ENCODE results near the gene RBM10.

Gene RBM10

DNA sequence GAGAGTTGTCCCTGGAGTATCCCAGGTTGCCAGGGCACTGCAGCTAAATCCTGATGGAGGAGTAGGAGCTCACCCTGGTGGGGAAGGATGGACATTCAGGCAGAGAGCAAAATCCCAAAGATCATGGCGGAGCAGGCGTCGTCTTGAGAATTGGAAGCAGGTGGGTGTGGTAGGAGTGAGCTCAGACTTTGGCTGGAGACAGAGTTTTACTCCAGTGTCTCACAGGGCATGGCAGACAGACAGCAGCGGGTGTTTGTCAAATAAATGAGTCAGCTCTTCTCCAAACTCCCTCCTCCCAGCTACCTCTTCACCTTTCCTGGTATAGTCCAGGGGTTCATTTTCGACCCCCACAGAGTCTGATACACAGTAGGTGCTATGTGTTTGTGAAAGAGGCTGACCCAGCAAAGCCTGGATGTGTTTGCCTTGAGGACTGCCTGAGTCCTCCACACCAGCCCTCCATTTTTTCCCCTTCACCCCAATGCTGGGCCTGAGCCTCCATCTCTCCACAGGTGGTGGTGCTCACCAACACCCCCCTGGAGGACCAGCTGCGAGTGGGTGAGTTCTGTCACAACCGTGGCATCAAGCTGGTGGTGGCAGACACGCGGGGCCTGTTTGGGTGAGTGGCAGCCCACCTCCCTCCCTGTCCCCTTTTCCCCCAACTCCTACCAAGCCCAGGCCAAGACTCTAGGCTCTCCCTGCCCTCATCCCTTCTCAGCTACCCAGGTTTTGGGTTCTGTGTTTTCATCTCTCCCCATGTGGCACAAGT, 55.5 kb downstream of the RBM10 start:
- no peak for TF ChIP-seq TAF1 (IDR thresholded peaks at IDR 0.05; ENCODE audit: low read depth, low read length)
- no peak for TF ChIP-seq POLR2AphosphoS5 (IDR thresholded peaks at IDR 0.05; ENCODE audit: low read depth, low read length)
- TF ChIP-seq POLR2A (IDR thresholded peaks at IDR 0.05; ENCODE audit: low read depth, low read length) = no peak
- no peak for TF ChIP-seq PAX5 (IDR thresholded peaks at IDR 0.05; ENCODE audit: insufficient read depth, low read length, severe bottlenecking)
- TF ChIP-seq SPI1 (IDR thresholded peaks at IDR 0.05; ENCODE audit: low read depth, low read length) = no peak

DNA sequence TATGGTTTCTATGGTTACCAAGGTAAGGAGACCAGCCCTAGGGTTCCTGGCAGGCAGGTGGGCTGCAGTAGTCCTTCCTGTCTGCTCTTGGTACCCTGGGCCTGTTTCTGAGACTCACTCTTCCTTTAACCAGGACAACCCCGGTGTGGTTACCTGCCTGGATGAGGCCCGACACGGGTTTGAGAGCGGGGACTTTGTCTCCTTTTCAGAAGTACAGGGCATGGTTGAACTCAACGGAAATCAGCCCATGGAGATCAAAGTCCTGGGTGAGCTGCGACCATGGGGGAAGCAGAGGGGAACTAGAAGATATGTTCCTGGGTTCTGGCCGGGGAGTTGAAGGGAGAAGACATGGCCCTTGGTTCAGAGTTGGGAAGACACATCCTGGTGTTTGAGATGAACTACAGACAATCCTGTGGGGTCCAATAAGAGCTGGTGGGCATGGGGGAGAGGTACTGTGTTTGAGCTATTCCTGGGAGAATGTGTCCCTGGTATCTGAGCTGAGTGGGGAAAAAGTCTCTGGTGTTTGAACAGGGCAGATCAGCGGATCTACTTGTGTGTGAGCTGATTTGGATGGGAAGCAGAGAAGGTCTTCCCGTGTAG, 56.4 kb downstream of the RBM10 start:
- no peak for FAIRE-seq
- no peak for DNase-seq (ENCODE audit: insufficient read length, low spot score)
- TF ChIP-seq POLR2A (IDR thresholded peaks at IDR 0.05; ENCODE audit: low read depth, low read length) (no peak), POLR2AphosphoS5 (IDR thresholded peaks at IDR 0.05; ENCODE audit: low read depth, low read length) (no peak), PAX5 (IDR thresholded peaks at IDR 0.05; ENCODE audit: insufficient read depth, low read length, severe bottlenecking) (no peak), SPI1 (IDR thresholded peaks at IDR 0.05; ENCODE audit: low read depth, low read length) (no peak), TAF1 (IDR thresholded peaks at IDR 0.05; ENCODE audit: low read depth, low read length) (no peak), POU2F2 (IDR thresholded peaks at IDR 0.05; ENCODE audit: low read depth, low read length) (no peak)

More for the DNA sequence above, 55.5 kb downstream of the RBM10 start:
- FAIRE-seq (no peak), DNase-seq (ENCODE audit: insufficient read length, low spot score) (no peak)

DNA sequence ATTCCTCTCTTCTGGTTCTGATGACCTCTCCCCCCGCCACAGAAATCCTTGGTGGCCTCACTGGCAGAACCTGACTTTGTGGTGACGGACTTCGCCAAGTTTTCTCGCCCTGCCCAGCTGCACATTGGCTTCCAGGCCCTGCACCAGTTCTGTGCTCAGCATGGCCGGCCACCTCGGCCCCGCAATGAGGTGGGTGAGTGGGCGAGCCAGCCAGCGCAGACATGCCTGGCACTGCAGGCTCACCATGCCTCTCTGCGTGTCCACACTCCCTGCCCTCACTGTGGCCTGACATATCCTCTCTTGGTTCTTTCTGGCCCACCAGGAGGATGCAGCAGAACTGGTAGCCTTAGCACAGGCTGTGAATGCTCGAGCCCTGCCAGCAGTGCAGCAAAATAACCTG, 57.3 kb downstream of the RBM10 start:
- FAIRE-seq (no peak), DNase-seq (ENCODE audit: insufficient read length, low spot score) (no peak)
- TF ChIP-seq POLR2AphosphoS5 (IDR thresholded peaks at IDR 0.05; ENCODE audit: low read depth, low read length) (no peak), PAX5 (IDR thresholded peaks at IDR 0.05; ENCODE audit: insufficient read depth, low read length, severe bottlenecking) (no peak), POLR2A (IDR thresholded peaks at IDR 0.05; ENCODE audit: low read depth, low read length) (no peak), POU2F2 (IDR thresholded peaks at IDR 0.05; ENCODE audit: low read depth, low read length) (no peak), SPI1 (IDR thresholded peaks at IDR 0.05; ENCODE audit: low read depth, low read length) (no peak), TAF1 (IDR thresholded peaks at IDR 0.05; ENCODE audit: low read depth, low read length) (no peak)

DNA sequence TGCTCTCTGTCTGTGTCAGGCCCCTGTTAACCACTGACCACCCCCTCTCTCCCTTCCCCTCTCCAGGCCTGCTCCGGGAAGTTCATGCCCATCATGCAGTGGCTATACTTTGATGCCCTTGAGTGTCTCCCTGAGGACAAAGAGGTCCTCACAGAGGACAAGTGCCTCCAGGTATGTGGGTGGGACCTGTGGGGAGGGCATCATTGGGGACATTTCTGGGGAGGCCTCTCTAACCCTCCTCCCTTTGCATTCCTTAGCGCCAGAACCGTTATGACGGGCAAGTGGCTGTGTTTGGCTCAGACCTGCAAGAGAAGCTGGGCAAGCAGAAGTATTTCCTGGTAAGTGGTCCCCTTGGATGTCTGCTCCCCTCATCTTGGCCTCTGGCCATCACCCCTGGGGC, 57.9 kb downstream of the RBM10 start:
- no peak for TF ChIP-seq TAF1 (IDR thresholded peaks at IDR 0.05; ENCODE audit: low read depth, low read length)
- no peak for TF ChIP-seq PAX5 (IDR thresholded peaks at IDR 0.05; ENCODE audit: insufficient read depth, low read length, severe bottlenecking)
- no peak for TF ChIP-seq POLR2A (IDR thresholded peaks at IDR 0.05; ENCODE audit: low read depth, low read length)
- TF ChIP-seq POU2F2 (IDR thresholded peaks at IDR 0.05; ENCODE audit: low read depth, low read length) = no peak
- TF ChIP-seq POLR2AphosphoS5 (IDR thresholded peaks at IDR 0.05; ENCODE audit: low read depth, low read length) = no peak
- TF ChIP-seq SPI1 (IDR thresholded peaks at IDR 0.05; ENCODE audit: low read depth, low read length) = no peak
- FAIRE-seq = no peak
- DNase-seq (ENCODE audit: insufficient read length, low spot score) = no peak

DNA sequence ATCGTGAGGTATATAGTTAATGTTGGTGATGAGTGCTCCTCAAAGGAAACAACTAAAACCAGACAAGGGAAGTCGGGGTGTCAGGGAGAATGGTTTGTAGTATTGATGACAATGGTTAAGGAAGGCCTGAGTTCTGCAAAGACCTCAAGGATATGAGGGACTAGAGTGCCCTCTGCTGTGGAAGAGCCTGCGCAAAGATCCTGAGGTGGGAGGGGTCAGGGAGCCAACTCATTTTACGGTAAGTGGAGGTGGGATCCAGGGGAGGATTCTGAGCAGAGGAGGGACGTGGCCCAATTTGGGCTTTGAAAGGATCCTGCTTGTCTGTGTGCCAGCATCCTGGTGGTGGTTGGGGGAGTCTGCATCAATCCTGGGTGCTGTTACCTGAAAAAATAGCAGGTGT, 59.9 kb downstream of the RBM10 start:
- FAIRE-seq (no peak), DNase-seq (ENCODE audit: insufficient read length, low spot score) (no peak)
- TF ChIP-seq TAF1 (IDR thresholded peaks at IDR 0.05; ENCODE audit: low read depth, low read length) = no peak
- no peak for TF ChIP-seq PAX5 (IDR thresholded peaks at IDR 0.05; ENCODE audit: insufficient read depth, low read length, severe bottlenecking)
- no peak for TF ChIP-seq POU2F2 (IDR thresholded peaks at IDR 0.05; ENCODE audit: low read depth, low read length)
- no peak for TF ChIP-seq SPI1 (IDR thresholded peaks at IDR 0.05; ENCODE audit: low read depth, low read length)
- no peak for TF ChIP-seq POLR2A (IDR thresholded peaks at IDR 0.05; ENCODE audit: low read depth, low read length)
- TF ChIP-seq POLR2AphosphoS5 (IDR thresholded peaks at IDR 0.05; ENCODE audit: low read depth, low read length) = no peak

DNA sequence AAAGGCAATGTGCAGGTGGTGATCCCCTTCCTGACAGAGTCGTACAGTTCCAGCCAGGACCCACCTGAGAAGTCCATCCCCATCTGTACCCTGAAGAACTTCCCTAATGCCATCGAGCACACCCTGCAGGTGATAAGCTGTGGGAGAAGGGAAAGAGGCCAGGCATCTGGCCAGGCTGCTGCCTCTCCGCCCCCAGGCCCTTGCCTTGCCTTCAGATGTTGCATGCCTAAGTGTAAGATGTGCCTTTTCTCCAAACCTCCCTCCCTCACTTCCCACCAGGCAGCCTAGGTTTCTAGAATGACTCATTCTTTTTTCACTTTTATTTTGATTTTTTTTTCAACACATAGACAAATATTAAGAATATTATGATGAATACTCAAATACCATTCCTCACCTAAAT, 61.3 kb downstream of the RBM10 start:
- no peak for DNase-seq (ENCODE audit: insufficient read length, low spot score)
- TF ChIP-seq PAX5 (IDR thresholded peaks at IDR 0.05; ENCODE audit: insufficient read depth, low read length, severe bottlenecking) (no peak), POLR2A (IDR thresholded peaks at IDR 0.05; ENCODE audit: low read depth, low read length) (no peak), POLR2AphosphoS5 (IDR thresholded peaks at IDR 0.05; ENCODE audit: low read depth, low read length) (no peak), SPI1 (IDR thresholded peaks at IDR 0.05; ENCODE audit: low read depth, low read length) (no peak), POU2F2 (IDR thresholded peaks at IDR 0.05; ENCODE audit: low read depth, low read length) (no peak), TAF1 (IDR thresholded peaks at IDR 0.05; ENCODE audit: low read depth, low read length) (no peak)
- FAIRE-seq = no peak

DNA sequence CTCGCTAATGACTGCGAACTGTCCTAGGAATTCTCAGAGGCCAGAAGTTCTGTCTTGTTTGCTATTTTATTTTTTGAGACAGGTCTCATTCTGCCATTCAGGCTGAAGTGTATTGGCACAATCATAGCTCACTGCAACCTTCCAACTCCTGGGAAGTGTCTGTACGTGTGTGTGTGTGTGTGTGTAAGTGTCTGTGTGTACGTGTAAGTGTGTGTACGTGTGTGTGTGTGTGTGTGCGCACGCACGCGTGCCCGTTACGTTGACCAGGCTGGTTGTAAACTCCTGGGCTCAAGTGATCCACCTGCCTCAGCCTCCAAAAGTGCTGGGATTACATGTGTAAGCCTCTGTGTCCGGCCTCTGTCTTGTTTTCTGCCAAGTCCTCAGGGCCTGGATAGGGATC, 63.1 kb downstream of the RBM10 start:
- no peak for FAIRE-seq
- TF ChIP-seq SPI1 (IDR thresholded peaks at IDR 0.05; ENCODE audit: low read depth, low read length) (no peak), POLR2AphosphoS5 (IDR thresholded peaks at IDR 0.05; ENCODE audit: low read depth, low read length) (no peak), POLR2A (IDR thresholded peaks at IDR 0.05; ENCODE audit: low read depth, low read length) (no peak), TAF1 (IDR thresholded peaks at IDR 0.05; ENCODE audit: low read depth, low read length) (no peak), POU2F2 (IDR thresholded peaks at IDR 0.05; ENCODE audit: low read depth, low read length) (no peak), PAX5 (IDR thresholded peaks at IDR 0.05; ENCODE audit: insufficient read depth, low read length, severe bottlenecking) (no peak)
- DNase-seq (ENCODE audit: insufficient read length, low spot score) = no peak

DNA sequence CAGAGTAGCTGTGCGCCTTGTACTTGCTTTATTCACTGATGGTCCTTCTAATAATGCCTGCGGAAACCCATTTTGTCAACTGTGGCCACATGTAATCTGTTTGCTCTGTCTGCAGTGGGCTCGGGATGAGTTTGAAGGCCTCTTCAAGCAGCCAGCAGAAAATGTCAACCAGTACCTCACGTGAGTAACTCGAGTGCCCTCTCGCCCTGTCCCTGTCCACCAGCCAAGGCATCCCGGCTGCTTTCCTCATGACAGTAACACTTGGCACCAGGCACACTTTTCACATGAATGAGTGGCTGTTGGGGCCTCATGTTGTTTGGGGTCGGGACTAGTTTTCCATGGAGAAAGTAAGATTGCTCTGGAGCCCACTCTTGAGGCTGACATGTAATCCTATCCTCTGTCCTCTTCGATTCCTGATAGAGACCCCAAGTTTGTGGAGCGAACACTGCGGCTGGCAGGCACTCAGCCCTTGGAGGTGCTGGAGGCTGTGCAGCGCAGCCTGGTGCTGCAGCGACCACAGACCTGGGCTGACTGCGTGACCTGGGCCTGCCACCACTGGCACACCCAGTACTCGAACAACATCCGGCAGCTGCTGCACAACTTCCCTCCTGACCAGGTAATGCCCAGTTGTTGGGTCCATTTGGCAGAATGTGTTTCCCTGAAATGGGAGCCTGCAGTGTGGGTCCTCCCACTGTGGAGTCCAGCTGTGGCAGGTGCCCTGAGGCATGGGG, 64.7 kb downstream of the RBM10 start:
- no peak for FAIRE-seq

DNA sequence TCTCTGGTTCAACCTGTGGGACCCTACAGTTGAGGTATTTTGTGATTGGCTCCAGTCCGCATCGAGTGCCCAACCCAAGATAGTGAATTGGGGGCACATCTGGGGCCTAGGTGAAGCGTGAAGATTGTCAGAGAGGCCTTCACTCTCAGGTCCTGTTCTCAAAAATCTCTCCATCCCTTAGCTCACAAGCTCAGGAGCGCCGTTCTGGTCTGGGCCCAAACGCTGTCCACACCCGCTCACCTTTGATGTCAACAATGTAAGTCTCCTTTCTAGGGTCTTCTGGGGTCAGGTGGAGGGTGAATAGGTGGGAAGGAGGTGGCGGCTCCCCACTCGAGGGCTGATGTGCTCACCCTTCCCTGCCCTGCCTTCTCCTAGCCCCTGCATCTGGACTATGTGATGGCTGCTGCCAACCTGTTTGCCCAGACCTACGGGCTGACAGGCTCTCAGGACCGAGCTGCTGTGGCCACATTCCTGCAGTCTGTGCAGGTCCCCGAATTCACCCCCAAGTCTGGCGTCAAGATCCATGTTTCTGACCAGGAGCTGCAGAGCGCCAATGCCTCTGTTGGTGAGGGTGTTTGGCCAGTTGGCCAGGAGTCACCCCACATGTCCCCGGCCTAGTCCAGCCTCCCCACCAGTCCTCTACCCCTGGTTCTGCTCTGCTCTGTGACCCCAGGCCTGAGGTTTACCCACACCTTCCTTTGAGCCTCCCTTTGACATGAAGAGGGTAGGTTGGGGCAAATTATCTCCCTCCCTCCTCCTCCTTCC, 65.8 kb downstream of the RBM10 start:
- FAIRE-seq = no peak
- TF ChIP-seq POLR2A (IDR thresholded peaks at IDR 0.05; ENCODE audit: low read depth, low read length) (no peak), TAF1 (IDR thresholded peaks at IDR 0.05; ENCODE audit: low read depth, low read length) (no peak), PAX5 (IDR thresholded peaks at IDR 0.05; ENCODE audit: insufficient read depth, low read length, severe bottlenecking) (no peak), POU2F2 (IDR thresholded peaks at IDR 0.05; ENCODE audit: low read depth, low read length) (no peak), SPI1 (IDR thresholded peaks at IDR 0.05; ENCODE audit: low read depth, low read length) (no peak), POLR2AphosphoS5 (IDR thresholded peaks at IDR 0.05; ENCODE audit: low read depth, low read length) (no peak)
- no peak for DNase-seq (ENCODE audit: insufficient read length, low spot score)

More for the DNA sequence above, 64.7 kb downstream of the RBM10 start:
- no peak for DNase-seq (ENCODE audit: insufficient read length, low spot score)
- TF ChIP-seq PAX5 (IDR thresholded peaks at IDR 0.05; ENCODE audit: insufficient read depth, low read length, severe bottlenecking) (no peak), POLR2A (IDR thresholded peaks at IDR 0.05; ENCODE audit: low read depth, low read length) (no peak)
